OCI-M1 (cell line): ENCODE data around the gene ASXL2.

Experiments
- DNase-seq: peaks from one replicate; lab custom pipeline; 2025; lab: John Stamatoyannopoulos, UW

Gene ASXL2

GRCh38 chr2:25799301-25799700, 79.0 kb downstream of the ASXL2 start:
- no peak for DNase-seq

GRCh38 chr2:25797620-25798488, 80.4 kb downstream of the ASXL2 start:
- DNase-seq, result no peak

GRCh38 chr2:25794544-25795276, 83.6 kb downstream of the ASXL2 start:
- peak; percentile 67 for DNase-seq

GRCh38 chr2:25790074-25790790, 88.1 kb downstream of the ASXL2 start:
- no peak for DNase-seq

GRCh38 chr2:25788457-25788856, 89.8 kb downstream of the ASXL2 start:
- no peak for DNase-seq

GRCh38 chr2:25787020-25787419, 91.3 kb downstream of the ASXL2 start:
- DNase-seq, result no peak

GRCh38 chr2:25784404-25784803, 93.9 kb downstream of the ASXL2 start:
- DNase-seq, result no peak

- DNase-seq, result no peak
These were observed 101.2 kb downstream of the ASXL2 start for GRCh38 chr2:25777077-25777476.

GRCh38 chr2:25772078-25772477, 106.2 kb downstream of the ASXL2 start:
- DNase-seq, result no peak

- no peak for DNase-seq
These were observed 114.7 kb downstream of the ASXL2 start for GRCh38 chr2:25763575-25763974.

- no peak for DNase-seq
These were observed 118.0 kb downstream of the ASXL2 start for GRCh38 chr2:25760297-25760696.

- DNase-seq, result no peak
These were observed 119.9 kb downstream of the ASXL2 start for GRCh38 chr2:25758348-25758747.

- no peak for DNase-seq
These were observed 120.4 kb downstream of the ASXL2 start for GRCh38 chr2:25757906-25758305.

- no peak for DNase-seq
These were observed 121.8 kb downstream of the ASXL2 start for GRCh38 chr2:25756536-25756935.

- no peak for DNase-seq
These were observed 128.6 kb downstream of the ASXL2 start for GRCh38 chr2:25749676-25750075.

- no peak for DNase-seq
These were observed 134.2 kb downstream of the ASXL2 start for GRCh38 chr2:25744055-25744454.

GRCh38 chr2:25743132-25743830, 135.0 kb downstream of the ASXL2 start:
- no peak for DNase-seq

GRCh38 chr2:25742501-25742900, 135.8 kb downstream of the ASXL2 start:
- no peak for DNase-seq

GRCh38 chr2:25740810-25741381, 137.4 kb downstream of the ASXL2 start:
- no peak for DNase-seq

GRCh38 chr2:25738383-25739343, 139.6 kb downstream of the ASXL2 start:
- DNase-seq, result no peak
